GM21528 (cell line): ENCODE results near the gene UBAC2.
"Not testable (repeated sequence)": the region's sequence is repeated elsewhere in the genome, so short reads cannot be mapped to it uniquely, and the experiment has no call there.

Experiments used
- ATAC-seq: cut with Tn5 transposase; IDR thresholded peaks from one replicate; pipeline ENCODE4 v1.9.1; 2021; ENCODE audit warnings: mild to moderate bottlenecking, moderate library complexity; ENCODE audit not compliant: unreplicated experiment, low FRiP score

UBAC2 gene

DNA sequence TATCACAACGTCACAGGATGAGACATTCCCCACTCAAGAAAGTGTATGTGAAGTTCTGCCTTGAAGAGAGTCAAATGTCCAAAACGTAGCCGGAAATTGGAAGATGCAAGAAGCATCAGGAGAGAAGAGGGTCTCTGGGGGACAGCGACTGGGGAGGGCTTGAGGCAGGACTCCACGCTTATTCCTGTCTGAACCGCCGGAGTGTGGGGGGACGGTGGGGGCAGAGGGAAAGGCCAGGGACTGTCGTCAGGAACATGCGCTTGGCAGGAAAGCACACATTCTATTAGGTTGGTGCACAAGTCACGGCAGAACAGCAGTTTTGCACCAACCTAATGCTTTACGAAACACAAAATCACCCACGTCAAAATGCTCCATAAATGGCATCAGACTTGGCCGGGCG is 205.3 kb downstream of the UBAC2 start:
- ATAC-seq: no peak

- ATAC-seq: no peak
These were observed 206.1 kb downstream of the UBAC2 start for GRCh38 chr13:99406799-99407201.

DNA sequence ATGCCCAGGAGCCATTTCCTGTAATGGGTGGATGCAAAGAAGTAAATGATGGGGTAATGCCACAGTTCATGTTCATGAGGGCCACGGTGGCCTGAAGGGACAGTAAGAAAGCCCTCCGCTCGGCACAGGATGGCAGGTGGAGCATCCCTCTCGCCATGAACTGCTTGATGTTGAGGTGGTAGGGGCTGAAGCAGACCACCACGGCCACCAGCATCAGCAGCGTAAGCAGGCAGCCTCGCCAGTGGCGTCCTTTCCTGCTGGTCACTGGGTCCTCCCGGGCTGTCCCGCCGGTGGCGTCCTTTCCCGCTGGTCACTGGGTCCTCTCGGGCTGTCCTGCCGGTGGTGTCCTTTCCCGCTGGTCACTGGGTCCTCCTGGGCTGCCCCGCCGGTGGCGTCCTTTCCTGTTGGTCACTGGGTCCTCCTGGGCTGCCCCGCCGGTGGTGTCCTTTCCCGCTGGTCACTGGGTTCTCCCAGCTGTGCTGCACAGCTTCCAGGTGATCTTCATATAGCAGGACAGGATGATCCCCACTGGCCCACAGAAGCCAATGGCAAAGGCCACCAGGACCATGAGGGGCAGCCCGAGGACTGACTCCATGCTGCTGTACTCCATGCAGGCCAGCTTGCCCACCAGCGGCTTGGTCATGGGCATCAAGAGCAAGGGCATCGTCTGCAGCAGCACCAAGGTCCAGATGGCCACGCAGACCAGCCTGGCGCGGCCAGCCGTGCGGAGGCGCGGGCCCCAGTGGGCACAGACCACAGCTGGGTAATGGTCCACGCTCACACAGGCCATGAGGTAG is 207.4 kb downstream of the UBAC2 start:
- ATAC-seq: no peak

DNA sequence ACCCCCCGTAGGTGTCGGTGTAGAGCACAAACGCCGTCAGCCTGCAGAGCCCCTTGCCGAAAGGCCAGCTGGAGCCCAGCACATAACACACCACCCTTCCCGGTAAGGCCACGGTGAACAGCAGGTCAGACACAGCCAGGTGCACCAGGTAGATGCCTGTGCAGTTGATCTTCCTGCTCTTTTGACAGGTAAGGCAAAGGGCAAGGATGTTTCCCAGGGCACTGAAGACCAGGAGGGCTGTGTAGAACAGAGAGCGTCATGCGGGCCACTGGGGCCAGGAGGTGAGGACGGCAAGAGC is 208.0 kb downstream of the UBAC2 start:
- no peak for ATAC-seq

- ATAC-seq: not testable (repeated sequence)
These were observed 208.9 kb downstream of the UBAC2 start for GRCh38 chr13:99409461-99410083.

GRCh38 chr13:99410646-99411475 is 210.2 kb downstream of the UBAC2 start:
- ATAC-seq: not testable (repeated sequence)

GRCh38 chr13:99412856-99413255 is 212.2 kb downstream of the UBAC2 start:
- no peak for ATAC-seq

DNA sequence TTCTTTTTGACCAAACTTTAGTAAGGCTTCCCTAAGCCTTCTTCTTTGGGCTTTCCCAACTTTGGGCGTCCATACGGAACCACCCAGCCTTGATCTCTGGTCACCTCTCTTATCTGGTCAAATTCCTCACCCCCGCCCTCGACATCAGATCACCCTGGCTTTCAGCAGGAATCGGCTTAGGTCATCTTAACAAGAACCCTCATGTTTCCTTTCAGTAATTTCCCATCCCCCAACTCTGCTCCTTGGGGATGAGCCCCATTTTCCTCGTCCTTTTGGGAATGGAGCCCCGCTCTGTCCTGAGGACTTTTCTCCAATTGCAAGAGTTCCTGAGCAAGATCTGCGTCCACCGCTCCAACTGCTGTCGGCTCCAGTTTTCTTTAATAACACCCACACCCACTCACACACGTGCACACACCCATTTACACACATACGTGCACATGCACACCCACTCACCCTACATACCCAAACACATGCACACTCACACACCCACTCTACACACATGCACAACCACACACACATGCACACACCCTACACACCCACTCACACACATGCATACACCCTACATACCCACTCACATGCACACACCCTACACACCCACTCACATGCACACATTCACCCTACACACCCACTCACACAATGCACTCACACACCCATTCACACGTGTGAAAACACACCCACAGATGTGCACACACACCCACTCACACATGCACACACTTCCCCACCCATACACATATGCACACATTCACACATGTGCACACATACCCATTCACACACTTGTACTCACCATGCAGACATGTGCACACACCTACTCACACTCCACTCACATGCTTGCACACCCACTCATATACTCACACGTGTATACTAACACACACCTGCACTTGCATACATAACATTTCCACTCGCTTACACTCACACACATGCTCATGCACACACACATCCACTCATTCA is 213.7 kb downstream of the UBAC2 start:
- no peak for ATAC-seq

GRCh38 chr13:99415014-99415650 is 214.5 kb downstream of the UBAC2 start:
- ATAC-seq: no peak

DNA sequence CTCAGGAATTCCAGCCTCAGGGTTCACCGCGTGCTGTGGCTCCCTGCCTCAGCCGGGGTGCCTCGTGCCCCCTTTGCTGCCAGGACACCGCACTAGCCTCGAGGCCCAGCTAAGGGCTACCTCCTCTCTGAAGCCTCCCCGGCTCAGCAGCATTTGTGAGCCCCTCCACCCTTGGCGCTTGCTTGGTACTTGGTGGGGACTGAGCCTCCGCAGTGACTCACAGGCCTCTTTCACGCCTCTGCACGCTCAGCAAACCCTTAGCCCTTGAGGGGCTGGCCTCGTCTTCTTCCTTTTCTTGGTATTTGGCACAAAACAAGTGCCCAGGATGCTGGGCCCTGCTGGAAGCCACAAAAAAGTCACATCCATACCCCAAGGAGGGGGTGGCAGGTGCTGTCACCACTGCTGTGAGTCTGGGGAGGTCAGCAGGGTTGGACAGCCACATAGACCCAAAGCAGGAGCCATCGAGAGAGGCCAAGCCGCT is 215.2 kb downstream of the UBAC2 start:
- no peak for ATAC-seq

DNA sequence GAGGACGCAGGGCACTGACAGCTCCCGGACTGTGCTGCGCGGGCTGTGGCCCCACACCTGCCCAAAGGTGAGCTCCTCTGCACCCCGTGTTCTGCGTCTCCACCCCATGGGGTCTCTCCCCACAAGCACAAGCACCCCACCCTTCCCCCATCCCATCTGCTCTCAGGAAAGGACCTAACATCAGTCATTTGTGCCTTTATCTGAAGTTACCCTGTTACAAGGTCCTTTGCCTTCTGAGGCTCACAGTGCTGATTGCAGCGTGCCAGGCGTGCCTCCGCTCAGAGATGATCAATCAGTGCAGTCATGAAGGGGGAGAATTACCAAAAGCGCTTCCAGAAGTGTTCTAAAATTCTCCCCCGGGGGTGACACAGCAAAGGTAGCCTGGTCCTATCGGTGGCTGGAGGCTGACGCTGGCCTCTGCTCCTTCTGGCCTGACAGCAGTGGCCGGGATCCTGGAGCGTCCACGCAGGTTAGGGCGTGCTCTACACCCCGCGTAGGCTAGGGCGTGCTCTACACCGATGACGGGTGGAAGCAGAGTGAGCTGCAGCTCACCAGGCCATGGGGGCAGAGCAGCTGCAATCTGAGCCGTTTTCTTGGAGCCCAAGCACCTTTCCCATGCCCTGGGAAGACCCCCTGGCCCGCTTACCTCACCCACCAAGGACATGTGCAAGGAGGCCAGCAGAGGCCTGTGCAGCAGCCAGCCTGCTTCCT is 215.9 kb downstream of the UBAC2 start:
- no peak for ATAC-seq

DNA sequence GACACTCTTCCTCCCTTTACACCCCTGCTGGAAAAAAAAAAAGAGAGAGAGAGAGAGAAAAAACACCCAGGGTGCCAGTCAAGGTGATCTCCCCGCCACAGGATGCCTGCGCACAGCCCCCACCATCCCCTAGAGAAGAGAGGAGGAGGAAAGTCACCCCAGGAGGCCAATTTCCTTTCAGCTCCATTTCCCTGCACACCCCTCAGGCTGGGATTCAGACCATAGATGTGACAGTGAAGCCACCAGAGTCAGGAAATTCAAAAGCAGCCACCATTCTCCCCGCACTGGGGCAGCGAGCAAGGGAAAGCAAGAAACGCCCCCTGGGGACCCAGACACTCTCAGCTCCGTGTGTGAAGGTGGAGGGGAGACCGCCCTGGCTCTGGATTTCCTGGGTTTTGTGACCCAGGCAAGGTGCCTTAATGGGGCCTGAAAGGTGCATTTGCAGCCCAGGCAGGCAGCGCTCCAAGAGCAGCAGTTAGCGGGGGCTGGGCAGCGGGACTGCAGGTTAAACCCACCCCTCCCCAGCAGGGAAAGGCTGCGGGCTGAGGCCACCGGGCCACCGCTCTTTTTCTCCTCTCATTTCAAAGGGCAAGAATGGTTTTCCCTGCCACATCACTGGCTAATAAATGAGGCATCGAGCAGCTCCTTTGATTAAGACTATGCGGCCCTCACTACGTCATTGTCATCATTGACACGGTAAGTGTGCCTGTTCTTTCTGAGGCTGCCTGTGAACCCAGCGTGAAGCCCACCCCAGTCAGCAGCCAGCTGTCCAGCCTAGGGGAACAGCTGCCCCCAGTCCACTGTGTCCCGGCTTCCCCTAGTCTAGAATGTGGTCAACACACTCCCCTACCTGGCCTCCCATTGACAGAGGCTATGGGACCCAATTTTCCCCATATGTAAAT is 216.8 kb downstream of the UBAC2 start:
- no peak for ATAC-seq

GRCh38 chr13:99418103-99418842 is 217.6 kb downstream of the UBAC2 start:
- ATAC-seq: no peak

DNA sequence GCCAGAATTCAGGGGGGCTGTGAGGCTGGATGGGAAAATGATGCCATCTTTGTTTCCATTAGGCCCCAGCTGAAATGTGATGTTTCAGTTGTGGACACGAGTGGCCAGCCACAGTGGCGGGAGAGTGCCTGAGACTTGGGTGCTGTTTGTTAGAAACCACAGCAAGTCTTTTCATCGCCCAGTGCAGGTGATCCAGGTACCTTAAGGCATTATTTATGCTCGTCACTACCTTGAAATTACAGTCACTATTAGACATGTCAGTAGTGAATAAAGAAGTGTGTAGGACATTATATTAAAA is 218.1 kb downstream of the UBAC2 start:
- no peak for ATAC-seq

GRCh38 chr13:99419591-99420243 is 219.1 kb downstream of the UBAC2 start:
- ATAC-seq: no peak

GRCh38 chr13:99421271-99421670 is 220.6 kb downstream of the UBAC2 start:
- no peak for ATAC-seq
